Peyer's patch (tissue), 4 donors: ENCODE results near the gene CAV1.

Experiments used
- POLR2A ChIP-seq, 2 donors: fragments of 450-650 bp; IDR thresholded peaks; one replicate each; pipeline ENCODE4 v1.5.1; 2017; ENCODE audit warnings: antibody characterized with exemption in 2 of 2, mild to moderate bottlenecking in 2 of 2, moderate library complexity in 2 of 2
- TF ChIP-seq, protein P1 (sequence below), 6 experiments: fragments of 450-650 bp in 4 of 6; fragments of 200-600 bp in 2 of 6; sonication (generic) in 1 of 6; IDR thresholded peaks; one replicate each; pipeline ENCODE4 v1.5.1; 2017 to 2019; ENCODE audit warnings: antibody characterized with exemption in 6 of 6, mild to moderate bottlenecking in 3 of 6, moderate library complexity in 1 of 6

DNA sequence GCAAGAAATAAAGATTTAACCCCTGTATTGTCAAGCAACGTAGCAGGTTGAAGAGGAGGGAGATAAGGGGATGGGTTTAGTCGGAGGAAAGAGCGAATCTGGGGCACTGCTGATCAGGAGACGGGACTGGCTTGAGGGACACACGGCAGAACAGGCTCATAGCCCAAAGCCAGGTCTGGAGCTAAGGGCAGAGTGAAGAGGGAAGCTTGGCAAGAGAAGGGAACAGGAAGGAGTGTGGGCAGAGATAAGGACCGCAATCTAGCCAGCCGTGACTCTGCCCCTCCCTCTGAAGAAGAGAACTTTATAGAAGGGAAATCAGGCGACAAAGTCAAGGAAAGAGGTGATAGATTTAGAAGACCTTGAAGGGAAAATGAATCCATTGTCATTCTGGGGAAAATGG, 67.6 kb downstream of the CAV1 start:
- TF ChIP-seq, protein P1, sequence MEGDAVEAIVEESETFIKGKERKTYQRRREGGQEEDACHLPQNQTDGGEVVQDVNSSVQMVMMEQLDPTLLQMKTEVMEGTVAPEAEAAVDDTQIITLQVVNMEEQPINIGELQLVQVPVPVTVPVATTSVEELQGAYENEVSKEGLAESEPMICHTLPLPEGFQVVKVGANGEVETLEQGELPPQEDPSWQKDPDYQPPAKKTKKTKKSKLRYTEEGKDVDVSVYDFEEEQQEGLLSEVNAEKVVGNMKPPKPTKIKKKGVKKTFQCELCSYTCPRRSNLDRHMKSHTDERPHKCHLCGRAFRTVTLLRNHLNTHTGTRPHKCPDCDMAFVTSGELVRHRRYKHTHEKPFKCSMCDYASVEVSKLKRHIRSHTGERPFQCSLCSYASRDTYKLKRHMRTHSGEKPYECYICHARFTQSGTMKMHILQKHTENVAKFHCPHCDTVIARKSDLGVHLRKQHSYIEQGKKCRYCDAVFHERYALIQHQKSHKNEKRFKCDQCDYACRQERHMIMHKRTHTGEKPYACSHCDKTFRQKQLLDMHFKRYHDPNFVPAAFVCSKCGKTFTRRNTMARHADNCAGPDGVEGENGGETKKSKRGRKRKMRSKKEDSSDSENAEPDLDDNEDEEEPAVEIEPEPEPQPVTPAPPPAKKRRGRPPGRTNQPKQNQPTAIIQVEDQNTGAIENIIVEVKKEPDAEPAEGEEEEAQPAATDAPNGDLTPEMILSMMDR (IDR thresholded peaks at IDR 0.05): no peak
- TF ChIP-seq POLR2A (IDR thresholded peaks at IDR 0.05): no peak
